Muscle of leg (tissue), 11 donors: ENCODE measurements around the gene C2CD2L. TPM values are rescaled to one million over a fixed set of nuclear protein-coding genes. Genes with fewer than 3 reads are reported as not detected.

Experiments
- DNase-seq: peaks from one replicate; pipeline ENCODE4 v3.0.0; 2013
- H3K27ac ChIP-seq: one replicate; pipeline ENCODE4 v1.5.1; 2013; ENCODE audit warnings: mild to moderate bottlenecking, low read length, control low read depth
- H3K27me3 ChIP-seq: one replicate; pipeline ENCODE4 v1.6.1; 2013; ENCODE audit warnings: low read length; ENCODE audit not compliant: control insufficient read depth, insufficient read depth
- H3K36me3 ChIP-seq: one replicate; pipeline ENCODE4 v1.6.1; 2013; ENCODE audit warnings: low read length; ENCODE audit not compliant: control insufficient read depth, insufficient read depth
- H3K4me1 ChIP-seq: one replicate; pipeline ENCODE4 v1.6.1; 2013; ENCODE audit warnings: low read length; ENCODE audit not compliant: control insufficient read depth, insufficient read depth
- H3K4me3 ChIP-seq: one replicate; pipeline ENCODE4 v1.5.1; 2013; ENCODE audit warnings: low read length, control low read depth
- H3K9me3 ChIP-seq: replicated peaks from 2 replicates; pipeline ENCODE4 v1.6.1; 2013; ENCODE audit warnings: low read depth, low read length; ENCODE audit not compliant: control insufficient read depth
- WGBS: methylation state at CpG from one replicate; pipeline ENCODE4 v1.1.5; 2013; ENCODE audit warnings: missing lambda C conversion rate; ENCODE audit not compliant: insufficient coverage; 5-methylcytosine and 5-hydroxymethylcytosine counted together
- polyA plus RNA-seq, 8 donors: library from polyadenylated mRNA; unstranded; fragments of 120-200 nt; gene quantifications; one replicate each; pipeline versions ENCODE4 v1.2.1 to v1.2.3, GENCODE V29; 2013; ENCODE audit warnings: inconsistent platforms in 1 of 8, low replicate concordance in 1 of 8; ENCODE audit not compliant: insufficient read length in 8 of 8, insufficient read depth in 1 of 8
- total RNA-seq: library from RNA; stranded (reverse); fragments of 120-200 nt; gene quantifications from one replicate; pipeline ENCODE4 v1.2.4, GENCODE V29; 2013

The C2CD2L gene
- total and polyA plus RNA-seq, 9 donors: 4.3 to 9.4 (median 7.5) TPM

GRCh38 chr11:119084663-119085436 lies 22.3 kb upstream of the C2CD2L start, which contains the start of gene HMBS:
Gene HMBS, plus strand, starts transcription at chr11:119084881. Its CDS starts 153 bp downstream, at chr11:119085034.
- under 1% methylated on average over 28 of the region's 45 CpGs for WGBS
- H3K36me3 ChIP-seq: peaks cover 37% of the 10 kb centered on the region

GRCh38 chr11:119085437-119085847 lies 21.7 kb upstream of the C2CD2L start:
- Histone ChIP-seq H3K4me3 (peak overlapping the region; percentile 85), H3K27me3 (no peaks in the 10 kb centered on the region), H3K27ac (peak overlapping the region; percentile 92), H3K36me3 (peaks cover 35% of the 10 kb centered on the region), H3K4me1 (peaks cover 16% of the 10 kb centered on the region), H3K9me3 (no peaks in the 10 kb centered on the region)
- WGBS: 0% methylated on average over 2 of the region's 13 CpGs
- DNase-seq: no peak

More at GRCh38 chr11:119084663-119085436, 22.3 kb upstream of the C2CD2L start, which contains the start of gene HMBS:
- peak within 1 kb of the TSS; percentile 85 for H3K4me3 ChIP-seq
- H3K27ac ChIP-seq: peak within 1 kb of the TSS; percentile 92
- DNase-seq: peak; percentile 98
- no peaks in the 10 kb centered on the region for H3K9me3 ChIP-seq
- H3K27me3 ChIP-seq: no peaks in the 10 kb centered on the region
- H3K4me1 ChIP-seq: peaks cover 16% of the 10 kb centered on the region

GRCh38 chr11:119087123-119087522 lies 20.0 kb upstream of the C2CD2L start:
- H3K27ac ChIP-seq: no peak overlapping the region
- 79% methylated on average over 6 of the region's 6 CpGs for WGBS
- H3K36me3 ChIP-seq: peaks cover 25% of the 10 kb centered on the region
- DNase-seq: no peak
- H3K27me3 ChIP-seq: no peaks in the 10 kb centered on the region
- H3K4me3 ChIP-seq: no peak overlapping the region
- peaks cover 19% of the 10 kb centered on the region for H3K4me1 ChIP-seq
- no peaks in the 10 kb centered on the region for H3K9me3 ChIP-seq

GRCh38 chr11:119087747-119088241 lies 19.4 kb upstream of the C2CD2L start:
- Histone ChIP-seq H3K4me1 (peaks cover 26% of the 10 kb centered on the region), H3K27me3 (no peaks in the 10 kb centered on the region), H3K27ac (no peak overlapping the region), H3K36me3 (peaks cover 29% of the 10 kb centered on the region), H3K4me3 (no peak overlapping the region), H3K9me3 (no peaks in the 10 kb centered on the region)
- WGBS: no CpG with 5 or more reads among the region's 2 CpGs
- DNase-seq: no peak

- Histone ChIP-seq H3K27ac (no peak overlapping the region), H3K4me3 (no peak overlapping the region), H3K4me1 (peaks cover 32% of the 10 kb centered on the region), H3K27me3 (no peaks in the 10 kb centered on the region), H3K36me3 (peaks cover 35% of the 10 kb centered on the region), H3K9me3 (no peaks in the 10 kb centered on the region)
- WGBS: 89% methylated on average over 7 of the region's 9 CpGs
- no peak for DNase-seq
Observed at GRCh38 chr11:119088406-119088805, 18.7 kb upstream of the C2CD2L start.

- WGBS: 83% methylated on average over 1 of the region's 1 CpG
- Histone ChIP-seq H3K36me3 (peaks cover 35% of the 10 kb centered on the region), H3K4me1 (peaks cover 36% of the 10 kb centered on the region)
Observed at GRCh38 chr11:119089319-119089718, 17.8 kb upstream of the C2CD2L start.

GRCh38 chr11:119091178-119091577 lies 16.0 kb upstream of the C2CD2L start:
- Histone ChIP-seq H3K4me1 (peaks cover 27% of the 10 kb centered on the region), H3K9me3 (no peaks in the 10 kb centered on the region), H3K27ac (peak overlapping the region; percentile 45), H3K36me3 (peaks cover 35% of the 10 kb centered on the region), H3K27me3 (no peaks in the 10 kb centered on the region), H3K4me3 (no peak overlapping the region)
- DNase-seq: peak; percentile 86
- 65% methylated on average over 4 of the region's 9 CpGs for WGBS

More at GRCh38 chr11:119089319-119089718, 17.8 kb upstream of the C2CD2L start:
- Histone ChIP-seq H3K27me3 (no peaks in the 10 kb centered on the region), H3K27ac (no peak overlapping the region), H3K4me3 (no peak overlapping the region), H3K9me3 (no peaks in the 10 kb centered on the region)
- no peak for DNase-seq

- no peak for DNase-seq
- Histone ChIP-seq H3K4me1 (peaks cover 27% of the 10 kb centered on the region), H3K36me3 (peaks cover 44% of the 10 kb centered on the region), H3K27me3 (no peaks in the 10 kb centered on the region), H3K9me3 (no peaks in the 10 kb centered on the region), H3K4me3 (peak overlapping the region; percentile 81), H3K27ac (no peak overlapping the region)
- 71% methylated on average over 13 of the region's 13 CpGs for WGBS
Observed at GRCh38 chr11:119091966-119092879, 14.9 kb upstream of the C2CD2L start.

GRCh38 chr11:119092880-119093842 lies 14.0 kb upstream of the C2CD2L start:
- DNase-seq: no peak
- peaks cover 53% of the 10 kb centered on the region for H3K36me3 ChIP-seq
- no peak overlapping the region for H3K27ac ChIP-seq
- H3K9me3 ChIP-seq: no peaks in the 10 kb centered on the region
- peak overlapping the region; percentile 81 for H3K4me3 ChIP-seq
- H3K4me1 ChIP-seq: peaks cover 27% of the 10 kb centered on the region
- WGBS: 31% methylated on average over 7 of the region's 12 CpGs
- H3K27me3 ChIP-seq: no peaks in the 10 kb centered on the region
